GM12878 (cell line): ENCODE results near the gene TLL2.

Experiments used
- LARP7 ChIP-seq: fragments of 450-650 bp; IDR thresholded peaks from 2 replicates; pipeline ENCODE4 v1.6.1; 2017; ENCODE audit warnings: mild to moderate bottlenecking
- MAX ChIP-seq: IDR thresholded peaks from 2 replicates; pipeline ENCODE4 v1.6.1; 2012; ENCODE audit warnings: low read depth, low read length, improper control_type of control experiment
- RAD21 ChIP-seq: IDR thresholded peaks from 2 replicates; pipeline ENCODE4 v1.6.1; 2011; ENCODE audit warnings: mild to moderate bottlenecking, low read depth, low read length, moderate library complexity; ENCODE audit not compliant: insufficient read depth
- REST ChIP-seq: IDR thresholded peaks from 2 replicates; pipeline ENCODE4 v1.6.1; 2012; ENCODE audit warnings: mild to moderate bottlenecking, low read depth, low read length

- TF ChIP-seq MAX (no peak), LARP7 (no peak), RAD21 (no peak), REST (no peak)
These were observed 107.6 kb downstream of the TLL2 start for GRCh38 chr10:96406091-96406490.
